RWPE2 (cell line): Measurements from ENCODE around the gene CCDC85B.

Source experiments
- ATAC-seq: fragments of 200-7000 bp; cut with Tn5 transposase; 3 replicates; pipeline ENCODE4 v1.9.1; 2021; ENCODE audit warnings: low read depth
- DNase-seq: peaks from one replicate; pipeline ENCODE4 v3.0.0-alpha.2; 2020; ENCODE audit warnings: low spot score
- H3K27ac ChIP-seq: fragments of 450-650 bp; 2 replicates; pipeline ENCODE4 v1.5.1; 2017; ENCODE audit warnings: mild to moderate bottlenecking; ENCODE audit not compliant: poor library complexity, severe bottlenecking
- H3K27me3 ChIP-seq: fragments of 250-450 bp; sonication (Bioruptor Pico); 2 replicates; pipeline ENCODE4 v1.5.1; 2021; ENCODE audit warnings: mild to moderate bottlenecking, moderate library complexity; ENCODE audit not compliant: insufficient read depth, poor library complexity, severe bottlenecking
- H3K36me3 ChIP-seq: fragments of 250-450 bp; sonication (Bioruptor Pico); 2 replicates; pipeline ENCODE4 v1.5.1; 2020; ENCODE audit warnings: low read depth, mild to moderate bottlenecking, moderate library complexity
- H3K4me1 ChIP-seq: fragments of 250-450 bp; sonication (Bioruptor Pico); 2 replicates; pipeline ENCODE4 v1.5.1; 2021; ENCODE audit warnings: mild to moderate bottlenecking, moderate library complexity; ENCODE audit not compliant: insufficient read depth, poor library complexity, severe bottlenecking
- H3K4me3 ChIP-seq: fragments of 250-450 bp; sonication (Bioruptor Pico); 2 replicates; pipeline ENCODE4 v1.5.1; 2021; ENCODE audit warnings: mild to moderate bottlenecking, moderate library complexity; ENCODE audit not compliant: severe bottlenecking
- H3K9me3 ChIP-seq: fragments of 250-450 bp; sonication (Bioruptor Pico); 2 replicates; pipeline ENCODE4 v1.5.1; 2021; ENCODE audit warnings: mild to moderate bottlenecking, moderate library complexity; ENCODE audit not compliant: severe bottlenecking
- CTCF ChIP-seq: fragments of 450-650 bp; IDR thresholded peaks from one replicate; pipeline ENCODE4 v1.5.1; 2017; ENCODE audit warnings: mild to moderate bottlenecking, moderate library complexity; ENCODE audit not compliant: poor library complexity, severe bottlenecking

The CCDC85B gene

GRCh38 chr11:65907878-65908277 lies 17.4 kb downstream of the CCDC85B start:
- peaks cover 29% of the 10 kb centered on the region for H3K4me1 ChIP-seq
- ATAC-seq (no peak), DNase-seq (no peak)
- H3K4me3 ChIP-seq, result no peak overlapping the region
- H3K36me3 ChIP-seq, result no peaks in the 10 kb centered on the region
- H3K27ac ChIP-seq, result no peak overlapping the region
- no peak for TF ChIP-seq CTCF
- H3K9me3 ChIP-seq, result no peaks in the 10 kb centered on the region
- no peaks in the 10 kb centered on the region for H3K27me3 ChIP-seq

- Histone ChIP-seq H3K4me3 (no peak overlapping the region), H3K27ac (peak overlapping the region; percentile 98), H3K27me3 (no peaks in the 10 kb centered on the region), H3K36me3 (peaks cover 4% of the 10 kb centered on the region; the same call in 1 of the 2 replicates), H3K9me3 (no peaks in the 10 kb centered on the region), H3K4me1 (peaks cover 54% of the 10 kb centered on the region)
- peak; percentile 53 for ATAC-seq
- peak; percentile 74 for TF ChIP-seq CTCF
- peak; percentile 86 for DNase-seq
Observed at GRCh38 chr11:65911682-65912568, 21.5 kb downstream of the CCDC85B start.

- Histone ChIP-seq H3K27ac (peak overlapping the region; percentile 98), H3K4me3 (no peak overlapping the region), H3K36me3 (peaks cover 13% of the 10 kb centered on the region; the same call in 1 of the 2 replicates), H3K9me3 (no peaks in the 10 kb centered on the region), H3K27me3 (no peaks in the 10 kb centered on the region), H3K4me1 (peaks cover 63% of the 10 kb centered on the region)
- ATAC-seq (peak; percentile 2; the same call in 1 of the 3 replicates), DNase-seq (peak; percentile 85)
- TF ChIP-seq CTCF, result no peak
Observed at GRCh38 chr11:65912845-65913244, 22.4 kb downstream of the CCDC85B start.

GRCh38 chr11:65915101-65915820 lies 24.8 kb downstream of the CCDC85B start:
- Histone ChIP-seq H3K27me3 (no peaks in the 10 kb centered on the region), H3K4me1 (peaks cover 68% of the 10 kb centered on the region), H3K36me3 (peaks cover 19% of the 10 kb centered on the region; the same call in 1 of the 2 replicates), H3K9me3 (no peaks in the 10 kb centered on the region), H3K27ac (peak overlapping the region; percentile 98), H3K4me3 (no peak overlapping the region)
- DNase-seq, result no peak
- ATAC-seq, result peak; percentile 0; the same call in 1 of the 3 replicates
- no peak for TF ChIP-seq CTCF
